Kidney epithelial cell (primary cell): ENCODE results near the gene ADM2. TPM values are rescaled to one million over a fixed set of nuclear protein-coding genes. Genes with fewer than 3 reads are reported as not detected.

Experiments
- DNase-seq: peaks from one replicate; pipeline ENCODE4 v3.0.0-alpha.2; 2010; ENCODE audit warnings: low read depth
- H3K27me3 ChIP-seq: 2 replicates; pipeline ENCODE4 v1.6.0; 2011; ENCODE audit warnings: low read length; ENCODE audit not compliant: control insufficient read depth, insufficient read depth
- H3K36me3 ChIP-seq: 2 replicates; pipeline ENCODE4 v1.5.1; 2011; ENCODE audit warnings: low read length; ENCODE audit not compliant: control insufficient read depth, insufficient read depth
- H3K4me3 ChIP-seq: 2 replicates; pipeline ENCODE4 v1.5.1; 2011; ENCODE audit warnings: low read depth, mild to moderate bottlenecking, control low read depth, low read length
- total RNA-seq: library from RNA; depleted of rRNA; stranded (reverse); fragments of >200 nt; gene quantifications from 2 replicates; pipeline ENCODE4 v1.2.3, GENCODE V29; 2015
- TF ChIP-seq, protein P1 (sequence below): IDR thresholded peaks from 2 replicates; pipeline ENCODE4 v1.5.1; 2011; ENCODE audit warnings: mild to moderate bottlenecking, moderate library complexity, low read length, control low read depth, inconsistent platforms; ENCODE audit not compliant: insufficient read depth, poor library complexity, severe bottlenecking

ADM2 gene
- total RNA-seq, 1 donor from 2014 or later, result 27.3 TPM

DNA sequence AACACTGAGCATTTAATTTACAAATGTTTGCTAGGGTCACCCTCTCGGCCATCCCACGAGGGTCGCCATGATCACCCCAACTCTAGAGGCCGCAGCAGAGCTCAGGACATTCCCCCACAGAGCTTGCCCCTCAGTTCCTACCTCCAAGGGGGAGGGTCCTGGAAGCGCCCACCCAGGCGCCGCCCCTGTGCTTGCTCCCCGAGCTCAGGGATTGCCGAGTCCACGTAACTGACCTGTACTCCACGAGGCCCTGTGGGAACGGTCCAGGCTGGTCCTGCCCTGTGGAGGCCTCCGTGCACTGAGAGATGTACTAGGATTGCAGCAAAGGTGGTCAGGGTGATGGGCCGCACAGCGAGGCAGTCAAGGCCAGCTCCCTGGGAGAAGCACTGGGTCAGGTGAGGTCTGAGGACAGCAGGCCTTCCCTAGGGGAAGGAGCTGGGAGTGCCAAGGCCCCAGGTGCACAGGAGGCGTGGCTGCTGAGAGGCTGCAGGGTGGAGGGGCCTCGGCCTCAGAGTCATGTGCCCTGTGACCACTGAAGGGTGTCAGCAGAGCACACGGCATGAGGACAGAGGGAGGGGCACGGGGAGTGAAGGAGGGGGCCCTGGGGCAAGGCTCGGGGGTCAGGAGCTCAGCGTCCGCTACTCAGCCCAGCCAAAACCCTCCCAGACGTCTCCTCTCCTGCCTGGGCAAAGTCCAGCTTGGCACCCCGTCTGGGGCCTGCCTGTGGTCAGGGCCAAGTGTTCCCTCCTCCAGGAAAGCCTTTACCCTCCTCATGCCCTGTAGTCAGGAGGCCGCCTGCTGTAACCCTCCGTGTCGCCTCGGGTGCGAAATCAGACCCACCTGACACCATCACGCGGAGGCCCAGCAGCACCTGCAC is 2.9 kb downstream of the ADM2 start:
- H3K36me3 ChIP-seq, result no peaks in the 10 kb centered on the region
- TF ChIP-seq, protein P1, sequence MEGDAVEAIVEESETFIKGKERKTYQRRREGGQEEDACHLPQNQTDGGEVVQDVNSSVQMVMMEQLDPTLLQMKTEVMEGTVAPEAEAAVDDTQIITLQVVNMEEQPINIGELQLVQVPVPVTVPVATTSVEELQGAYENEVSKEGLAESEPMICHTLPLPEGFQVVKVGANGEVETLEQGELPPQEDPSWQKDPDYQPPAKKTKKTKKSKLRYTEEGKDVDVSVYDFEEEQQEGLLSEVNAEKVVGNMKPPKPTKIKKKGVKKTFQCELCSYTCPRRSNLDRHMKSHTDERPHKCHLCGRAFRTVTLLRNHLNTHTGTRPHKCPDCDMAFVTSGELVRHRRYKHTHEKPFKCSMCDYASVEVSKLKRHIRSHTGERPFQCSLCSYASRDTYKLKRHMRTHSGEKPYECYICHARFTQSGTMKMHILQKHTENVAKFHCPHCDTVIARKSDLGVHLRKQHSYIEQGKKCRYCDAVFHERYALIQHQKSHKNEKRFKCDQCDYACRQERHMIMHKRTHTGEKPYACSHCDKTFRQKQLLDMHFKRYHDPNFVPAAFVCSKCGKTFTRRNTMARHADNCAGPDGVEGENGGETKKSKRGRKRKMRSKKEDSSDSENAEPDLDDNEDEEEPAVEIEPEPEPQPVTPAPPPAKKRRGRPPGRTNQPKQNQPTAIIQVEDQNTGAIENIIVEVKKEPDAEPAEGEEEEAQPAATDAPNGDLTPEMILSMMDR, result no peak
- peaks cover 16% of the 10 kb centered on the region for H3K27me3 ChIP-seq
- H3K4me3 ChIP-seq, result no peak overlapping the region
- DNase-seq, result no peak

DNA sequence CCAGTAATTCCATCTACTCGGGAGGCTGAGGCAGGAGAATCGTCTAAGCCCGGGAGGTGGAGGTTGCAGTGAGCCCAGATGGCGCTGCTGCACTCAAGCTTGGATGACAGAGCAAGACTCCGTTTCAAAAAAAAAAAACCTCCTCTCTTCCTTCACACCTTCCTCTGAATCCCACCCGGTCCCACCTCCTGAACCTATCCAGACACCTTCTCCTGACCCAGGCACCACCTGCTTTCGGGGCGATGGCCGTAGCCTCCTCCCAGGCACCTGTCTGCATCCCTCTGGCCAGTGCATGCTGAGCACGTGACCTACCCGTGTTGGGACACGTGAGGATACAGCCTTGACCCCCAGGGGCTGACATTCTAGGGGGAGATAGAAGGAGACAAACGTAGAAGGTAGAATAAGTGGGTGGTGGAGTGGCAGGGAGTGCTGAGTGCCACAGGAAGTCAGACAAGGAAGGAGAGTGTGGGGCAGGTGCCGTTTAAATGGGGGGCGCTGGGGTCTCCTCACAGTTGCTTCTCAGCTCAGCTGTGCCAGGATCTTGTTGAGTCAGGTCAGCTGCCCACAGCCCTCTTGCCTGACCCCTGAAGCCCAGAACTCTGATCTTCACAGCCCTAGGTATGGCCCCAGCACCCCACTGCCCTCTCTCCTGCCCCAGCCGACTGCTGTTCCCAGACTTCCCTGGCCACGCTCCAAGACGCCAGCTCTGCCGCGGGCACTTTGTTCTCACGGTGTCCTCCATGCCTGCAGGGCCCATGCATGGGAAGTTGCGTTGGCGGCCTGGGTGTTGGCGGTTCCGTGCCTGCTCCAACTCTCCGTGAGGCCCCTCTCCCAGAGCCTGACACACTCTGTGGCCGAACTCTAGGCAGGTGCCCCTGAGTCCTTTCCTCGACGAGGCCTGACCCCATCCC is 4.1 kb downstream of the ADM2 start:
- Histone ChIP-seq H3K4me3 (no peak overlapping the region), H3K36me3 (no peaks in the 10 kb centered on the region), H3K27me3 (peaks cover 12% of the 10 kb centered on the region)
- DNase-seq, result no peak
- TF ChIP-seq, protein P1, result no peak

DNA sequence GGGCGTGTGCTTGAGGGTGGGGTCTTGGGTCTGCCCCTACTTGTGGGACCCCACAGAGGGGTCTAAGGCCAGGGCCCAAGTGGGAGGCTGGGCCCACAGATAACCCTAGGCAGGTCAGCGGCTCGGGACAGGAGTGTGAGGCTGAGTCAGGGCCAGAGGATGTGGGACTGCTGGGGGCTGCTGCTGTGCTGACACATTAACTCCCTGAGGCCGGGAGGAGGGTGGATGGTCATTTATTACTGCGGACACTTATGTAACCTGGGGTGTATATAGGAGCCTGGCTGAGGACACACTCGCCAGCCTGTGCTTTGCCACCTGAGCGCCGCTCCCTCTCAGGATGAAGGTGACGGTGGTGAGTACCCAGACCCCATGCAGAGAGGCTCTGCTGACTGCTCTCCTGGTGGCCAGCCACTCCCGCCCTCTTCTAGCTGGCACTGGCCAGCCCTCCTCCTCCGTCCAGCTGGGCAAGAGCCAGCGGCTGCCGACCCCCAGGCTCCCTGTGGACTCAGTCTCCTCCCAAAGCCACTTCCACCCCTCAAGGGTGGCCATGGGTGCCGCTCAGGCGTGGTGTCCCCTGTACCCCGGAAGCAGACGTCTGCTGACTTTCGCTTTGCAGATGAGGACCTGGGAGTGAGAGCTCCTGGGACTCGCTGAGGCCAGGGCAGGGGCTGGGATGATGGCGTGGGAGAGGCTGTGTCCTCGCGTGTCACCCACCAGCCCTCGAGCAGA is 5.4 kb downstream of the ADM2 start, which contains the start of gene MIOX:
MIOX (plus strand) TSS at position 299 of the 729 bp plus-strand sequence; CDS start at position 338, 39 bp downstream.
- DNase-seq, result no peak

DNA sequence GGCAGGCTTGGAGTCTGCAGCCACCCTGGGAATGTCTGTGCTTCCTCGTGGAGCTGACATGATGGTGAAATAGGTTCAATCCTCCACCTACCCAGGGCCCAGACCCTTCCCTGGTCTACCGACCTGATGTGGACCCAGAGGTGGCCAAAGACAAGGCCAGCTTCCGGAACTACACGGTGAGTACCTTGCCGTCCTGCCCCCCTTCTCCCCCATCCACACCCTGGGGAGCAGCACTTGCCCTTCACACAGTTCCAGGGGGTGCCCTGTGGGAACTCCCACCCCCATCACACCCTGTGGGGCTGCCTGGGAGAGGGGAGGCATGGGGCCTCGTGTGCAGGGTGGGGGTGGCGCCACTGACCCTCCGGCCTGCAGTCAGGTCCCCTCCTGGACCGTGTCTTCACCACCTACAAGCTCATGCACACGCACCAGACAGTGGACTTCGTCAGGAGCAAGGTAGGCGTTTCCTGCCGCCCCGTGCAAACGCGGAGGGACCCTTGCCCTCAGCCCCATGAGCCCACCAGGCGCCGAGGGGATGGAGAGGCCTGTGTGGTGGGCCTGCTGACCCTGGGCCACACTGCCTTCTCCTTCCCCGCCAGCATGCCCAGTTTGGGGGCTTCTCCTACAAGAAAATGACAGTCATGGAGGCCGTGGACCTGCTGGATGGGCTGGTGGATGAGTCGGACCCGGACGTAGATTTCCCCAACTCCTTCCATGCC is 6.1 kb downstream of the ADM2 start:
- H3K36me3 ChIP-seq, result no peaks in the 10 kb centered on the region
- peaks cover 3% of the 10 kb centered on the region for H3K27me3 ChIP-seq
- H3K4me3 ChIP-seq, result no peak overlapping the region
- TF ChIP-seq, protein P1, result no peak
- DNase-seq, result no peak

More for the DNA sequence above, 5.4 kb downstream of the ADM2 start, which contains the start of gene MIOX:
- TF ChIP-seq, protein P1, result no peak
- Histone ChIP-seq H3K4me3 (no peak within 1 kb of the TSS), H3K27me3 (peaks cover 6% of the 10 kb centered on the region), H3K36me3 (no peaks in the 10 kb centered on the region)
